Keratinocyte (primary cell): Measurements from ENCODE around the gene MYH15.

ENCODE experiments used
- CTCF ChIP-seq, 3 experiments: IDR thresholded peaks in 1 of 3; conservative IDR thresholded peaks in 1 of 3; optimal IDR thresholded peaks in 1 of 3; 2 replicates in 2 of 3; 3 replicates in 1 of 3; pipeline versions ENCODE3 to v1.5.1; 2011; ENCODE audit warnings: low read length in 3 of 3, mild to moderate bottlenecking in 3 of 3, moderate library complexity in 2 of 3, control low read depth in 1 of 3, inconsistent platforms in 1 of 3; ENCODE audit not compliant: insufficient read depth in 2 of 3; ENCODE audit errors: extremely low read depth in 1 of 3
- EZH2 ChIP-seq: IDR thresholded peaks from one replicate; pipeline ENCODE4 v1.6.1; 2012; ENCODE audit warnings: inconsistent platforms, mild to moderate bottlenecking, low read length, moderate library complexity

GRCh38 chr3:108479224-108479623 is 31.2 kb downstream of the MYH15 start:
- TF ChIP-seq CTCF (optimal IDR thresholded peaks at IDR 0.05 in 1 of 3, IDR thresholded peaks at IDR 0.05 in 1 of 3, conservative IDR thresholded peaks at IDR 0.05 in 1 of 3; ENCODE audit: extremely low read depth in 1 of 3, insufficient read depth in 2 of 3, low read length in 3 of 3) = no peak
- no peak for TF ChIP-seq EZH2
